NOMO-1 (cell line): ENCODE results near the gene KRTAP10-7.
"Not testable (repeated sequence)": the region's sequence is repeated elsewhere in the genome, so short reads cannot be mapped to it uniquely, and the experiment has no call there.

Experiments used
- DNase-seq, 2 experiments: peaks; one replicate each; lab custom pipeline; 2025; ENCODE audit not compliant: unreplicated experiment in 2 of 2; lab: John Stamatoyannopoulos, UW

The KRTAP10-7 gene

GRCh38 chr21:44600118-44600978 lies at the start of gene KRTAP10-7:
Gene KRTAP10-7, plus strand, starts transcription at chr21:44600597. Its CDS starts 25 bp downstream, at chr21:44600622.
- DNase-seq = not testable (repeated sequence)

- no peak for DNase-seq
These were observed 49.6 kb upstream of the KRTAP10-7 start for GRCh38 chr21:44550807-44551206.

GRCh38 chr21:44551340-44551961 lies 48.9 kb upstream of the KRTAP10-7 start, which contains the start of gene KRTAP10-2:
Gene KRTAP10-2, minus strand, starts transcription at chr21:44551505. Its CDS starts 47 bp downstream, at chr21:44551458.
- no peak for DNase-seq

GRCh38 chr21:44552136-44552535 lies 48.3 kb upstream of the KRTAP10-7 start:
- no peak for DNase-seq

GRCh38 chr21:44552681-44553080 lies 47.7 kb upstream of the KRTAP10-7 start:
- no peak for DNase-seq

GRCh38 chr21:44555200-44555875 lies 45.1 kb upstream of the KRTAP10-7 start:
- no peak for DNase-seq

- no peak for DNase-seq
These were observed 43.5 kb upstream of the KRTAP10-7 start for GRCh38 chr21:44556879-44557278.

GRCh38 chr21:44557491-44558328 lies 42.7 kb upstream of the KRTAP10-7 start:
- no peak for DNase-seq

- DNase-seq = not testable (repeated sequence)
These were observed 42.1 kb upstream of the KRTAP10-7 start for GRCh38 chr21:44558329-44558675.

GRCh38 chr21:44558695-44559094 lies 41.7 kb upstream of the KRTAP10-7 start, which contains the start of gene KRTAP10-3:
Gene KRTAP10-3, minus strand, starts transcription at chr21:44558795. Its CDS starts 80 bp downstream, at chr21:44558715.
- DNase-seq = no peak

- DNase-seq = no peak
These were observed 36.3 kb upstream of the KRTAP10-7 start for GRCh38 chr21:44564099-44564498.

- peak in 1 of 2 experiments; percentile 43 for DNase-seq
These were observed 35.4 kb upstream of the KRTAP10-7 start for GRCh38 chr21:44564886-44565598.

- peak; percentile 28 to 92 for DNase-seq
These were observed 34.0 kb upstream of the KRTAP10-7 start for GRCh38 chr21:44566403-44566802.

GRCh38 chr21:44567481-44568171 lies 32.8 kb upstream of the KRTAP10-7 start:
- no peak for DNase-seq

GRCh38 chr21:44568261-44568660 lies 32.1 kb upstream of the KRTAP10-7 start:
- no peak for DNase-seq

- no peak for DNase-seq
These were observed 31.5 kb upstream of the KRTAP10-7 start for GRCh38 chr21:44568667-44569556.

- no peak for DNase-seq
These were observed 30.4 kb upstream of the KRTAP10-7 start for GRCh38 chr21:44569861-44570517.

GRCh38 chr21:44571296-44571695 lies 29.1 kb upstream of the KRTAP10-7 start:
- no peak for DNase-seq
